MM.1S (cell line): ENCODE results near the gene SRSF7.

Experiments used
- CTCF ChIP-seq: fragments of 300-600 bp; sonication (generic); IDR thresholded peaks from 2 replicates; pipeline ENCODE4 v1.5.1; 2016; ENCODE audit warnings: antibody characterized with exemption, low read length, mixed read lengths
- EZH2 ChIP-seq: fragments of 300-600 bp; sonication (generic); optimal IDR thresholded peaks from 2 replicates; pipeline ENCODE3; 2017; ENCODE audit warnings: low read depth, mild to moderate bottlenecking, antibody characterized with exemption, low read length, mixed read lengths

- TF ChIP-seq CTCF (no peak), EZH2 (no peak)
These were observed 14.4 kb upstream of the SRSF7 start for GRCh38 chr2:38765551-38765950.
